Measurements from ENCODE around the gene CTTN.
"Not testable (repeated sequence)": the region's sequence is repeated elsewhere in the genome, so short reads cannot be mapped to it uniquely, and the experiment has no call there.

Gene CTTN

DNA sequence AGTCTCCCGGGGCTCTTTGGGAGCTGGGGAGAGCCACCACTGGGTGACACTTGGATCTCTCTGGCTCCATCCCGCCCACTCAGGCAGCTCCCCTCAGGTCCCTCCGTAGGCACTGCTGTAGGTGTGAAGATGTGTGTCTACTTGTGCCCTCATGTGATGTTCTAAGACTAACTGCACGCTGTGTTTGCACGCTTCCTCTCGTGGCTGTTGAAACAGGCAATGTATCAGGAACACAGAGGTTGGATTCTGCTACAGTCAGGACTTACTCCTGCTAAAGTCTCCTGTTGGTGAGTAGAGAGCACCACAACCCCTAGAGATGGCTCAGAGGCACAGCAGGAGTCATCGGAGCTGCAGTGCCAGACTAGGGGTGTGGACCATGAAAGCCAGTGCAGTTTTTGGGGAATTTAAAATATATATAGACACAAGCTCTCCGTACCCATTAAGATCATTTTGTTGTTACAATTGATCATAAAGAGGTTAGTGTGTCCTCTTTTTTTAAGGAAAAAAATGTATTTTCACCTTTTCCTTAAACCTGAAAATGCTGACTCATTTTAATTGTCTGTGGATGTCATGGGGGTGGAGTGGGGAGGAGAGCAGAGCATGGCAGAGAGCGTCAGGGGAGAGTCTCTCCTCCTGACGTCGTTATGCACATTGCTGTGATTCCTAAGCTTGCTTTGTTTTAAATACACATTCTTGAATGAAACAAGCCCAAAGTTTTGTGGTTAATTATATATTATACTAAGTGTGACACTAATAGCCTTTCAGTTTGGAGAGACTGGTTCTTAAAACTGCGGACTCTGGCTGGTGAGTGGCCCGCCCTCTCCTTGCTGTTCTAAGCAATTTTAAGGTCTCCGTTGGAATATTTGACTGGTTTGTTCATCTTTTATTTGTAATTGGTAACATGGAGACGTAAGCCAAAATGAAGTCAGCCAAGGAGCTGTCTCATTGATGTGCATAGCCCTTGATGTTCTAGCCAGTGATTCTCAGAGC, 16.2 kb upstream of the CTTN start:
- DNase-seq: no peak

DNA sequence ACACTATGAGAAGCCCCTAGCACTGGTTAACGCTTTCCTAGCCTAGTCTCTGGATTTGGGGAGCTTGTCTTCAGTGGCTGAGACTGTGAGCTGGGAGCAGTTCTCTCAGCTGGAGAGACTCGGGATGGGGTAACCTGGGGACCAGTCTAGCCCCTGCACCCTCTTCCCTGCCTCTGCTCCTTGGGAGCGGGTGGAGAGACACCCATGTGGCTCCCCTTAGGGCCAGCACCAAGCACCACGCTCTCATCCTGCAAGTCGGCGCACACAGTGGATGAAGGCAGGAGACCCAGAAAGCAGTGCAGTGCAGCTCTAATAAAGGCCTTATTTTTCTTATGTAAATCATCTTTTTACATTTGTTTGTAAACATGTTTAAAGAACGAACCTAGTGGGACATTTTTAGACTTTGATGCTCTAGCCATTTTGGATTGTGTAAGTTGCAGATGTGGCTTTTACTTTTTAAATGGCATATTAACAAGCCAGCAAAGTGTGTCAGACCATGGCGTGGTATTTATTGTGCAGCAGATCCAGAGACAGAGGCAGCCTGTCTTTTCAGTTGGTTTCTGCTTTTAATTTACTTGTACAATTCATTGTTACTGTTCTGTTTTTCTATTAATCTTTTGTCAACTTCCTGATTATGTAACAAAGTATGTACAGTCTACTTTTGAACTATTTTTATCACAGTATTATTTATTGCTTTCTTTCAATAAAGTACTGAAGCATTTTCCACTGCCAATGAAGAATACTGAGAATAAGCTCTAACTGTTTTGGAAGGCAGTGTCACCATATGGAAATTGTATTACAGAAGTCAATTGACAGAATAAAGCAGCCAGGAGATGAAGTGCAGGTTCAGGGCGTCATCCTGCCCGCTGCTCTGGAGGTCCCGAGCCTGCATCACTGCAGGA, 14.4 kb upstream of the CTTN start:
- DNase-seq: no peak

DNA sequence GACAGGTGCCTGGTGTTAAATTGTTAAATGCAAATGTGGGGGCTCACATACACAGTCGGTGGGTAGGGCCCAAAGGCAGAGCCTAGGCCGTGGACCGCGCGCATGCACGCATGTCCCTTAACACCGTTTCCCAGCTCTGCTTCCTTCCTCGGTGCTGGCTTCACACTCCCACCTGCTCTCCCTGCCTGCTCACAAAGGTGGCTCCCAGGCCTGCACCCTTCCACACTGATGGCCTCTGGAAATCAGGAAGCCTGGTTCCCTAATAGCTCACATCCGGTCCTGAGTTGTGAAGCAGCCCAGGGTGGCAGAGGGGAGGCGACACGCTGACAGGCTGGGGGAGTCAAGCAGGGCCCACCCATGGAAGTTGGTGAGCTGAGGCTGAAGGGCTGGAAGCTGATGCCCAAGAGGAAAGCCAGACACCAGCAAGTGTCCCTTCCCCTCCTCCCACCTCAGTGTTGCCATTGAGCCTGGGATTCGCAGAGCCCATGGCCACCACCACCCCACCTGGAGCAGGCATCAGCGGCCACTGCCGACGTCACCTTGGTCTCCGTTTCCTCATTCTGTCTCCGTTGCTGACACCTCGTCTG, 13.7 kb upstream of the CTTN start:
- DNase-seq: no peak

DNA sequence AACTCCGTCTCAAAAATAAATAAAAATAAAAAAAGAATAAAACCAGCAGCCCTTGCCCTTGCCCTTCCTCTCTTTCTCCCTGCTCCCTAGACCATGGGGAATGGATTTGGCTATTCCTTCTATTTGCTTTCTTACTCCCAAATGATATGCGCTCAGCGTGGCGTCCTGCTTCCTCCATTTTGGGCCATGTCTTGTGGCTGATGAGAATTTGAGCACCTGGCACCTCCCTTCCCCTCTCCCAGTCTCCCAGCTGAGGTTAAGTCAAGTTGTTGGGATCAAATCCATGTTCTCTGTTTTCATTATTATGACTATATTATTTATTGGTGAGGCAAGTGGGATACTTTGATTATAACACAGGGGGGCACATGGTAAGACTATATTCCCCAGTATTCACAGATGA, 10.8 kb upstream of the CTTN start:
- DNase-seq: no peak

DNA sequence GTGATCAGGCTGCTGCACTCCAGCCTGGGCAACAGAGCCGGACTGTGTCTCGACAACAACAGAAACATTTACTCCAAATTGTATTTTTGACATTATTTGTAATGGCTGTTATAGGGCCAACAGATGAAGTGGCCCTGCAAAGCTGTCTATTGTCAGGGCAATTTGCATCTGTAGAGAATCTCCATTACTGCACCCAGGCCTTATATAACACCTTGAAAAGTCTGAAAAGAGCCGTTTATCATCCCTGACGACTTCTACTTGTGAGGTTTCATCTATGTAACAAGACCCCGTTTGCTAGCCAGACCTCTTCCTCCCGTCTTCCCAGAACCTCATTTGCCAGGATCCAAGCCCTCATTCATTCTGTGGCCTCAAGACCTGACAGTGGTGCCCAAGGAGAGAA, 9.1 kb upstream of the CTTN start:
- DNase-seq: no peak

DNA sequence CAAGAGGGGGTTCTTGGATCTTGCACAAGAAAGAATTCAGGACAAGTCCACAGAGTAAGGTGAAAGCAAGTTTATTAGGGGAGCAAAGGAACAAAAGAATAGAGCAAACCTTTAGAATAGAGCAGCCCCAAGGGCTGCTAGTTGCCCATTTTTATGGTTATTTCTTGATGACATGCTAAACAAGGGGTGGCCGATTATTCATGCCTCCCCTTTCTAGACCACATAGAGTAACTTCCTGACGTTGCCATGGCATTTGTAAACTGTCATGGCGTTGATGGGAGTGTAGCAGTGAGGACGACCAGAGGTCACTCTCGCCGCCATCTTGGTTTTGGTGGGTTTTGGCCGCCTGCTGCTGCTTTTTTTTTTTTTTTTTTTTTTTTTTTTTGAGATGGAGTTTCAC, 7.4 kb upstream of the CTTN start:
- DNase-seq: not testable (repeated sequence)

DNA sequence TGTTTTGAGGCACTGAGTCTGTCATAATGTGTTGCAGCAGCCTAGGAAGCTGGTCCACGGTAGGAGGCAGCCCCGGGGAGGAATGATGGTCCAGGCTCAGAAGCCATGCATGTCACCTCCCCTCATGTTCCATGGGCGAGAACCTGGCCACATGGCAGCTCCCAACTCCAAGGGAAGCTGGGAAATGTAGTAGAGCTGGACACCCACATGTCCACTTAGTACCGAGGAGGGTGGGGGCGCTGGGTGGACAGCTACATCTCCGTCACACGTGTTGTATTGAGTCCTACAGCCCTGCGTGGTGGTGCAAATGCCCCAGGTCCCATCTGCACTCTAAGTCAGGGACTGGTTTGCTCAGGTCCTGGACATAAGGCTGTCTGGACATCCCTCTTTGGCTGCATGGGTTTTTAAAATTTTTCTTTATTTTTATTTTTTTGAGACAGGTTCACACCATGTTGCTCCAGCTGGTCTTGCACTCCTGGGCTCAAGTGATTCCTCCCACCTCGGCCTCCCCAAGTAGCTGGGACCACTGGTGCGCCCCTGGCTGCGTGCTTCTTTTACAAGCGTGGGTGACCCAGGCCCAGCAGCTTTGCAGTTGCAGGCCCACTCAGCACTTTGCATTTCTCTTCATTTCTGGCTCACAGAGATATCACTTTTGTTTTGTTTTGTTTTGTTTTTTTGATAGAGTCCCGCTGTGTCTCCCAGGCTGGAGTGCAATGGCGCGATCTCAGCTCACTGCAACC, 3.9 kb upstream of the CTTN start:
- DNase-seq: no peak

DNA sequence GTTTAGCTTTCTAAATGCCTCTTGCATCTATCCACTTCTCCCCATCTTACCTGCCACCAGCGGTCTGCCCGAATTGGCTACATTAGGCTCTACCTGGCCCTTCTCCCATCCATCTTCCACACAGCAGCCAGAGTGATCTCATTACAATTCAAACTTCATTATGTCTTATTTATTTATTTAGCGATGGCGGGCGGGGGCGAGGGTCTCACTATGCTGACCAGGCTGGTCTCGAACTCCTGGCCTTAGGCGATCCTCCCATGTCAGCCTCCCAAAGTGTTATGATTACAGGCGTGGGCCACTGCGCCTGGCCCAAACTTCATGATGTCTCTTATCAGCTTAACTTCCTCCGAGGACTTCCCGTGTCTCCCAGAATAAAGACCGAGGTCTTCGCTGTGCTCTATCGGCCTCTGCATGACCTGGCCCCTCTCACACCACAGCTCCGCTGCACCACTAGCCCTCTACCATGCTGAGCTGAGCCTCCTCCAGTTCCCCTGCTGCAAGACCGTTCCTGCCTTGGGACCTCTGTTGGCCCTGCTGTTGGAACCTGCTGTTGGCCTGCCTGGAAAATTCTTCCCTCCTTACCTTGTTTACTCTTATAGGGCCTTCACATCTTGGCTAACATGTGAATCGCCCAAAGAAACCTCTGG, 870 bp upstream of the CTTN start:
- no peak for DNase-seq

DNA sequence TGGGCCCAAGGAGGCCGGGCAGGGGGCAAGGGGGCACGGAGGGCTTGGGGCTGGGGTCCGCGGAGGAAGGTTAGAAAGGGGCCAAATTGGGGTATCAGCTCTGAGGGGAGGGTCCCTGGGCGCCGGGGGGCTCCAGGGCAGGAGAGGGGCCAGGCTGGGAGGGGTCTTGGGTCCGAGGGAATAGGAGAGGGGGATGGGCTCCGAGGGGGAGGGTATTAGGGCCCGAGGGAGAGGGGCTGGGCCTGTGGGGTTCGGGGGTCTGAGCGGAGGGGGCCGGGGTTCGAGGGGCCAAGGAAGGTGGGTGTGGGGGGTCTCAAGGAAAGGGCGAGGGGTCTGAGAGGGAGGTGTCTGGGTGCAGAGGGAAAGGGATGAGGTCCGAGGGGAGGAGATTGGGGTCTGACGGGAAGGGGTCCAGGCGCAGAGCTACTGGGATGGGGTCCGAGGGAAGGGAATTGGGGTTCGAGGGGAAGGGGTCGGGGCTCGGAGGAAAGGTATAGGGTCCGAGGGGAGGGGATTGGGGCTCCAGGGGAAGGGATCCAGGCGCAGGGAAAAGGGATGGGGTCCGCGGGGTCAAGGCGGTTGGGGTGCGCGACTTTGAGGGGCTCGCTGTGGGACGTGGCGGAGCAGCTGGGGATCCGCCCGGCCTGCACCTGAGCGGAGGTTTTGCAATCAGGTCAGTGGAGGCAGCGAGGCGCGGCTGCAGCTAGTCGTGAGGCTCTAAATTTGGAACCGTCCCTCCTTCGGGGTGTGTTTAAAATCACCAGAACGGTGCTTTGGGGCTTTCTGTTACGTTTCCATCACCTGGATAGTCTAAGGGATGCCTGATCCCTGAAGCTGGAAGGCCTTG, 728 bp downstream of the CTTN start:
- DNase-seq: no peak

DNA sequence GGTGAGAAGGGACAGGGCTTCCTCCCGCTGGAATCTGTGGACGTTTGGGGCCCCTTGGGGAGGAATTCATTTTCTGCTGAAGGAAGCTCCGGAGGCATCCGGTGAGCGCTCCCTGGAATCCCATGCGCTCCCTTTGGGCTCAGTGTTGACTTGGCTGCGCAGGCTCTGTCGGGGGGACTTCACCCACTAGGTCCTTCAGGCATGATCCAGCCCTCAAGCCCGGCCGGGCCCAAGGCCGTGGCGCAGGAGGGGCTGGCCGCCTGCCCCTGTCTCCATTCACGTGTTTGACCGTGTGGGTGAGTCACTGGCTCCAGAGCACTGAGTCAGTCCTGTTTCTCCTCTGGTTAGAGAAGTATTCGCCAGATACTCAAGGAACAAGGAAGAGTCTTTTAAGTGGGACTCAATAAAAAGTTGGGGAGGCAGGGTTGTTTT, 1.4 kb downstream of the CTTN start:
- DNase-seq: peak; percentile 44

DNA sequence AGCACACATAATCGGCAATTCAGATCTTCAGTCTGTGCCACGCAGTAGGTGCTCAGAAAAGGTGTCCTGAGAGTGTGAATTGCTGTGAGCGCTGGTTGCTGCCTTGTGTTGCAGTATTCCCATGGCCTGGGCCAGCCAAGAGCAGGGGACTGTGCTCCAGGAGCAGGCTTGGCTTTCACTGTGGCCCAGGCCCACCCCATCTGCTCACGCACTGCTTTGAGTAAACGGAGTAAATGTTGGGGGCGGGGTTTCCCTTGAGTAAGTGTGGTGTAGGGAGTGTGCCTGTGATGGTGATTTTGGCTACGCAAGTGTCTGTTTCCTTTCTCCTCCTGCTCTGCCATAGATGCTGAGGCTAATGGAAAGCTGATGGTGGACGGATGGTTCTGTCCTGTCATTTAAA, 2.3 kb downstream of the CTTN start:
- no peak for DNase-seq

DNA sequence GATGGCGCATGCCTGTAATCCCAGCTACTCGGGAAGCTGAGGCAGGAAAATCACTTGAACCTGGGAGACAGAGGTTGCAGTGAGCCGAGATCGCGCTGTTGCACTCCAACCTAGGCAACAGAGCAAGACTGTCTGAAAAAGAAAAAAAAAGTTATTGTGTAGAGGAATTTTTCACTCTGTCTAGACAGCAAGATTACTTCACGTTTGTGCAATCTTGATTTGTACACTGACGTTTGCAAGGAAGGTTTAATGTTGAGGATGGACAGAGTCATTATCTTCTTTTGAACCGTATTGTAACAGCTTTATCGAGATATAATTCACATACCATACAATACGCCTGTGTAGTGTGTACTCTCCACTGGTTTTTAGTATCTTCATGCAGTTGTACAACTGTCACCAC, 3.7 kb downstream of the CTTN start:
- no peak for DNase-seq

DNA sequence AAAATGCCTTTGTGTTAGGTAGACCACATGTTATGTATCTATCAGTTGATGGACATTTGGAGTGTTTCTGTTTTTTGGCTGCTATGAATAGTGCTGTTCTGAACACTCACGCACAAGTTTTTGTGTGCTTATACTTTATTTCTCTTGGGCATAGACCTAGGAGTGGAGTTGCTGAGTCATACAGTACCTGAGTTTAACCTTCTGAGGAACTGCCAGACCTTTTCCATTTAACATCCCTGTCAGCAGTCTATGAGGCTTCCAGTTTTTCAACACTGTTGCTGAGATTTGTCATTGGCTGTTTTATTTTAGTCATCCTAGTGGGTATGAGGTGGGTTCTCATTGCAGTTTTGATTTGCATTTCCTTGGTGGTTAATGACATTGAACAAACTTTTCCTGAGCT, 4.4 kb downstream of the CTTN start:
- no peak for DNase-seq

DNA sequence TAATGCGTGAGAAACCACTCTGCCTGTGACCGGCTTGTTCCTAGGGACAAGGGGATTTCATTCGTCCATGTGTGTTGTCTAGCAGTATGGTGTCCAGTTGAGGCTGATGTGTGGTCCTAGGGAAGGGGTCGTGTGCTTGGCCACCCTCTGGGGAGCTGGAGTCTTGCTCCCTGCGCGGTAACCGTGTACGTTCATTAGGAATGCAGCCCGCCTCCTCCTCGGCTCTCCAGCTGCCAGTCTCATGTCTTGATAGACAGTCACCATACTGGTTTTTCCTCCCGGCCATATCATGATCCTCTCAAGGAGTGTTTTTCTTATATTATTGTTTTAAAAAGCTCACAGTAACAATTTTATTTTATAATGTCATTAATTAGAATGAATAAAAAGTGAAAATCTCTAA, 5.9 kb downstream of the CTTN start:
- no peak for DNase-seq

DNA sequence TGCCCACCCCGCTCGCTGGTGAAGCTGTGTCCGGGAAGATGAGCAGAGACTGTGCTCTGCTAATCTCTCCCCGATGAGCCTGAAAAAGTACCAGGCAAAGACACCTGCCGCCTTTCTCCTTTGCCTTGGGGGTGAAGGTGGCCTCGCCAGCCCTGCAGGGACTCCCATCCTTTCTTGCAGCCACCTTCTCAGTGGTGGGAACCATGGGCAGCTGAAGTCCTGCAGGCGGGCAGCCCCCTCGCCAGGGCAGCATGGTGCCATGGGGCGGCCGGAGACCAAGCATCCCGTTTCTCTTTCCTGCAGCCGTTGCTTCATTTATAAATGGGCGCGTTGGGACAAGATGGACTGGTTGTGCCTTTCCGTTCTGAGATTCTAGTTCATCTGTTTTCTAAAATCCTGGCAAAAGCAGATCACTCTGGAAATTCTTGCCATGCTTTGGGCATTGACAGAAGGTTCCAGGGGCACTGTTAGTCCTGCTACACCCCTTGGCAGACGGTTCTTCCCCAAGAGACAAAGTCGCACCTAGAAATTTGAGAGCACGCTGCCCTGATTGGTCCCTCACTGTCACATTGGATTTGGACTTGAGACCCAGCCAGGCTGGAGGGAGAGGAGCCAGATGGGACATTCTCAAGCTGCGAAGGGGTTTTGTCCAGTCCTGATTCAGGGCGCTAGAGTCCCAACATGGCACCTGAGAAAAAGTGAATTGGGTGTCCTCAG, 7.5 kb downstream of the CTTN start:
- no peak for DNase-seq

DNA sequence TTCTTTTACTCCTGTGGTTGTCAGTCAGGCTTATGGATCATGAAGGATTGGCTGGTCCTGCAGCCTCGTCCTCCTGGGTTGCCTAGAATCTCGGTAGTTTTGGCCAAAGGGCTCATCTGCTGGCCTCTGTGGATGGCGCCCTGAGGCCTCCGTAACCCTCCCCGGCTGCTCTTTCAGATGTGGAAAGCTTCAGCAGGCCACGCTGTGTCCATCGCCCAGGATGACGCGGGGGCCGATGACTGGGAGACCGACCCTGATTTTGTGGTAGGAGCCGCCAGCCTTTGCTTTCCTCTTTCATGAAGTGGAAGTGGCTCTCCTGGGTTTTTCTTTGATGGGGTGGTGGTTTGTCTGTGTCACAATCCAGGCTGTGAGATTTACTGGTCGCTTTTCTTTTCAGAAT, 8.8 kb downstream of the CTTN start:
- no peak for DNase-seq

DNA sequence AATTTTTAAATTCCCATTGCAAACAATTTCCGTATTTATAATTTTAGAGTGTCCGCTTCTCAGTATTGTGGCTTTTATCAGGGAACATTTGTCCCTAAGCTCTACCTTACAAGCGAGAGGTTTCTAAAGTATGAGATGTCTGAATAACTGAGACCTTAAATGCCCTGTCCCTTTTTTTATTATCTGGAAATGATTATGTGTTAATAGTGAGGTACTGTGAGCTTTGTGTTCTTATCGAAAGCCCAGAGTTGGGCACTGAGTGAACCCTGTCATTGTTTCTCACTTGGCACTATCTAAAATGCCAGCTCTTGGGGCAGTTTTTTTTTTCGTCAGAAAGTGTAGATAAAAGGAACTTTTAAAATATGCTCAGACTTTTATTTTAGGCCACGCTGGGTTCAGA, 9.5 kb downstream of the CTTN start:
- DNase-seq: no peak

DNA sequence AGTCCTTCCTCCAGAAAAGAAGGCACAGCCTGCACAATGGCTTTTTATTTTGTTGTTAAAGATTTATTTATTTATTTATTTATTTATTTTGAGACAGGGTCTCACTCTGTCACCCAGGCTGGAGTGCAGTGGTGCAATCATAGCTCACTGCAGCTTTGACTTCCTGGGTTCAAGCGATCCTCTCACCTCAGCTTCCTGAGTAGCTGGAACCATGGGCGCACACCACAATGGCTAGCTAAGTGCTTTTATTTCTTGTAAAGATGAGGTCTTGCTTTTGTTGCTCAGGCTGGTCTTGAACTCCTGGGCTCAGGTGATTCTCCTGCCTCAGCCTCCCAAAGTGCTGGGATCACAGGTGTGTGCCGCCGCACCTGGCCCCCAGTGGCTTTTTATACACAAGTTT, 10.0 kb downstream of the CTTN start:
- not testable (repeated sequence) for DNase-seq

DNA sequence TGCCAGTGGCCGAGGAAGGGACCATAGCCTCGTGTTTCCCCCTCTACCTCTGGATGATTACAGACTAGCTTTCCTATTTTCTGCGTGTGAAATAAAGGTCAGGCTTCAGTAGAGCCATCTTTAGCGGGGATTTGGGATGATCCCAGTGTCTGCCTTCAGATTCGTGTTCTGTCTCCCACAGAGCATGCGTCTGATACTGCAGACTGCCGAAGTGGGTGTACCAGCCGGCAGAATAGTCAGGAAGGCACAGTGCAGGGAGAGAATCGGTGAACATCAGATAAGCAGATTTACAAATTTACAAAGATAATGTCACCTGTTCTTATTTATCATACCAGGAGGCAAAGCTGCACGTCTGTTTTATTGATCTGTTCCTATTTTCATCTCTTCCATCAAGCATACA, 11.1 kb downstream of the CTTN start:
- DNase-seq: no peak

DNA sequence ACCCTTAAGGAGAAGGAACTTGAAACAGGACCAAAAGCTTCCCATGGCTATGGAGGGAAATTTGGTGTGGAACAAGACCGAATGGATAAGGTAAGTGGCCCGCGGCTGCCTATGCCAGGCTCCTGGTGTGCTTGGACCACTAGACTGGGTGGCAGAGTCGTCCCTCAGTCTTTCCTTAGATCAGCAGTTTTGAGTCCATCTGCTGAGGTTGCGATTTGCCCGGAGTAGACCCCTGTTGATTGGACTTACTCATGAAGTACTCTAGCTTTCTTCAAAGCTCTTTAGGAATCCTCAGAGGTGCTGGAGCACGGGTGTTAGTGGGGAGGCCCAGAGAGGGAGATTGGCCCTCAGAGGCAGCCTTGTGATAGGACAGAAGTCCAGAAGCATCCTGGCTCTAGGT, 11.5 kb downstream of the CTTN start:
- DNase-seq: no peak
